PC-3 (cell line): ENCODE measurements around the gene NPEPL1.

Experiments
- CTCF ChIP-seq: fragments of 300-600 bp; sonication (generic); conservative IDR thresholded peaks from 2 replicates; pipeline ENCODE4 v1.5.1; 2017; ENCODE audit warnings: antibody characterized with exemption, low read depth, mild to moderate bottlenecking, low read length
- EZH2 ChIP-seq: fragments of 300-600 bp; sonication (generic); IDR thresholded peaks from one replicate; pipeline ENCODE4 v1.6.1; 2017; ENCODE audit warnings: antibody characterized with exemption, mild to moderate bottlenecking, low read length; ENCODE audit not compliant: unreplicated experiment
- EZH2phosphoT487 ChIP-seq: fragments of 300-600 bp; sonication (generic); IDR thresholded peaks from 2 replicates; pipeline ENCODE4 v1.6.1; 2018; ENCODE audit warnings: mild to moderate bottlenecking, antibody characterized with exemption, low read length, borderline replicate concordance

GRCh38 chr20:58670102-58670501 is 22.5 kb upstream of the NPEPL1 start:
- TF ChIP-seq CTCF, result no peak
- no peak for TF ChIP-seq EZH2
- TF ChIP-seq EZH2phosphoT487, result no peak
